HG02642 (cell line): ENCODE data around the gene TLE3.

Experiments
- ATAC-seq: cut with Tn5 transposase; IDR thresholded peaks from one replicate; pipeline ENCODE4 v1.9.1; 2021; ENCODE audit warnings: mild to moderate bottlenecking; ENCODE audit not compliant: unreplicated experiment, poor library complexity

Gene TLE3

DNA sequence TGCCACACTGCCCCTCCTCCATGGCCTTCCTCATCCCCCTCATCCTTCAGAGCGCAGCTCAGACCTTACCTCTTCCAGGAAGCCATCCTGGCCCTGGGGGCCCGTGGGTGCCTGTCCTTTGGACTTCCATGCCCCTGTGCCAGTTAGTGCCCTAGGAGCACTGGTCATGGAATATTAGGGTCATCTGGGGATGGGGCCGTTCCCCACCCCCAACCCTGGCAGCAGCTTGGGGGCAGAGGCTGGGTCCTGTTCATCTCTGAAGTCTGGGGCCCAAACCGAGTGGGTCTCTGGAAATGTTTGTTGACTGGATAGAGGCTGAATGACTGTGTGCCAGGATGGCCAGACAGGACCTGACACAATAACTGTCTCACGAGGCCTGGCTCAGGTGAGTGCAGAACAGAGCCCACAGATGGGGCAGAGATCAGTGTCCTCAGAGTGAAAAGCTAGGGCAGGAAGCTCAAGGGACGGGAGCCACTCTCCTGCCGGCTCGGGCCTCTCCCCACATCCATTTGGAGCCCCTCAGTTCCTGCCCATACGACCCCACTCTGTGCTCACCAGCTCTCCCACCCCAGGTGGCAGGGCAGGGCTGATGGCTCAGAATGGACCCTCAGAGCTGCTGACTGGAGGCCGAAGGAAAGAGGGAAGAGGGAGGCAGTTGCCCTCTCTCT is 62.5 kb downstream of the TLE3 start:
- ATAC-seq: peak; percentile 3

DNA sequence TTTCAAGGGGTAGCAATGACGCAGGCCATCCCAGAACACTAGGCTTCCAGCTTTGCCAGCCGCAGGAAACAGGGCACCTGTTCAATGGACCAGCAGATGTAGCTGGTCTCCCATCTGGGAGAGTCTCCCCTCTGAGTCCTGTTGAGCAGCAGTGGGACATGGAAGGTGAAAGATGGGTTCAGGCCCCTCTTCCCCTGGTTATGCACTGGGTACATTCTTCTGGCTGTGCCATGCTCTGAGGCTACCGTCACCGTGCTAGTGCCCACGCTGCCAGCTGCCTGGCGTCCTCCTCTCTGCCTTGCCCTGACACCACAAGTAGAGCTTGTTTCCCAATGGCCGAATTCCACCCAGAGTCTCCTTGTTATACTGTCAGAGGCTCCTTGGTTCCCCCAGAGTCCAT is 63.1 kb downstream of the TLE3 start:
- ATAC-seq: no peak

DNA sequence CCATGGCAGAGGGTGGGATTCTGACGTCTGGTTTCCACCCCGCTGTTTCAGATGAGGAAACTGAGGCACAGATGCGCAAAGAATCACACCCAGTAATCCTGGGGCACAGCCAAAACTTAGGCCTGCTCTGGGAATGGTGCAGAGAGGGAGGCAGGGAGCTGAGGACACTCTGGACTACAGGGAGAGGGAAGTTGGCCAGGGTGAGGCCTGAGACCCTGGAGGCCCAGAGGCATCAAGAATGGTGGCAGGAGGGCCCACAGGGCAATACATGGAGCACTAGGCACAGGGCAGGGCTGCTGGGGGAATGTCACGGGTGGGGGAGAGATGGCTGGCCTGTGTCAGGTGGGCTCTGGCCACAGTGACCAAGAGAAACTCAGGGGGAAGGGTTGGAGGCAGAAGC is 63.6 kb downstream of the TLE3 start:
- no peak for ATAC-seq

DNA sequence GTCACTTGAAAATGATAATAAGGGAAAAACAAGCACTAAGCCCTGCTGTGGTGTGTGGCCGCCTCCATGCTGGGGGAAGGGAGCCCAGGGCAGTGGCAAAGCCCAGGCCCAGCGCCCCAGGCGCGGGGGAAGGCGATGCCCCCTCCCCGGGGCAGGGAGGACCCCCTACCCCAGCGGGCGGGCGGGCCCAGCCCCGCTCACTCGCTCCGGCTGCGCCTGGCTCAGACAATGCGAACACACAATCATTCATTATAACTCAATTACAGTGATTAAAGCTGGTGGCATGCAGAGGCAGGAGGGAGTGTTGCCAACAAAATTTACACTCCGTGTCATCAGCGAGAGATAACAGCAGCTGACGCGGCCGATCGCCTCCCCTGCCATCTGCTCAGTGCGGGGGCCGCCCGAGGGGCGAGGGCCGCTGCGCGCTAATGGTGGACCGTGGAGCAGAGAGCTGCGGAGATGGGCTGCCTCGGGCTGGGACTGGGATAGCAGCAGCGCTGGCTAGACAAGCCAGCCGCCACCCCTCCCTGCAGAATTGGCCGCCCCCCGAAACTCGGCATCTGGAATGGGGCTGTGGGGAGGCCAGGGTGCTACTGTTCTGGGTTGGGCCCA is 64.1 kb downstream of the TLE3 start:
- no peak for ATAC-seq

DNA sequence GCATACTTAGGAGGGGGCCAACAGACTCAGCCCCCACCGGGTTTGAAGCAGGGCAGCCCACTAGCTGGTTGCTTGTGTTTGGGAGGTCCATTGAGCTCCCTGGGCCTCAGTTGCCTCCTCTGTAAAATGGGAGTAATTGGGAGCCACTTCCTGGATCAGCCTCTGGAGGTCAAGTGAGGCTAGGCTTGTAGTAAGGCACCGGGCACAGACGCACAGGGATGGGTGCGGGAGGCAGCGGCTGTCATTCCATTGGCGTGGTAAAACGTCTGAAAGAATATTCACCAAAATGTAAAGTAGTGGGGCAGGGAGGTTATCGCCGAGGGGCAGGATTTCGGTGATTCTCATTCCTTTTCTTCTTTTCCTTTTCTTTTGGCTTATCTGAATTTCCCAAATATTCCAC is 64.6 kb downstream of the TLE3 start:
- no peak for ATAC-seq

DNA sequence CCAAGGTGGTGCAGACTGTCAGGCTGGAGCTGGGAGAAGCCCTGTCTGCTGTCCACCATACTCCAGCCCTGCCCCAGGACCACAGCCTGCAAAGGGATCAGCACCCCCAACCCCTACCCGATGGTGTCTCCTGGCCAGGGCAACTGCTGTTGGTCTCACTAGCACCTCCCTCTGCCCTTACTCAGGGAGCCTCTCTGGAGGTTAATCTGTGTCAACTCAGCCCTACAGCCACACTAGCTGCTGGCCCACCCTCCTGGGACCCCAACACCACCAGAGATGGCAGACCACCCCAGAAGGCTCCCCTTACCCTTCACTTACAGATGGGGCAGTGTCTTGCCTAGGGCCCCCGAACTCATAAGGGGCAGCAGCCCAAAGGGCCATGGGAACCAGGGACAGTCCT is 65.2 kb downstream of the TLE3 start:
- ATAC-seq: no peak

DNA sequence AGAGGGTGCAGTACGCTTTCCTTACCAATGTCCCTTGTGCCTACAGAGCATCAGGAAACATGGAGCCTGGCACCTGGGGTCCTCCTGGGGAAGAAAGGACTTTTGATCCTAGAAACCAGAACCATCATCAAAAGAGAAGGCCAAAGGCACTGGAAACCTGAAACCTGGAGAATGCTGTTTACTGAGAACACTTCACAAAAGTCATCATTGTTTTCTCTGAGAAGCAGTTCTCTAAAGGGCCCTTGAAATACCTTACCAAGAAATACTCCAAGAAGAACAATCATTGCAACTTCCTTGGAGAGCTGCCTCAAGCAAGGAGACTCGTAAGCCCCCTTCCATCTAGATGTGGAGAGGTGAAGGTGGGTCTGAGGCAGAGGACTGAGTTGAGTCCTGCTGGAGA is 66.0 kb downstream of the TLE3 start:
- no peak for ATAC-seq

DNA sequence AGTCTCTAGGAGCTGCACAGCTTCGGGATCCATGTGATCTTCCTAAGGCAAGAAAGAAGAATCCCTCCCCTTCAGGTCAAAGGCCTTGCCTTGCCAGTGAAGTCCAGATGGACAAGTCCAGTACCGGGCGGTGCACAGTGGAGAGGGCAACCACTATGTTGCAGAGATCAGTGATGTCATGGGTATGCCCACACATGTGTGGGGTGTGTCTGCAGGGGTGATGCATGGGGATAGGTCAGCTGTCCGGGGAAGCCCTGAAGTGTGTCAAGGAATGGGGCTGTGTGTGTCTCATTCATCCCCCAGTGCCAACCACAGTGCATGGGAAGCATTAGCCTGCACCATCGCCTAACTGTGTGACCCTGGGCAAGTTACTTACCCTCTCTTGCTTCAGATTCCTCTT is 66.5 kb downstream of the TLE3 start:
- ATAC-seq: no peak

DNA sequence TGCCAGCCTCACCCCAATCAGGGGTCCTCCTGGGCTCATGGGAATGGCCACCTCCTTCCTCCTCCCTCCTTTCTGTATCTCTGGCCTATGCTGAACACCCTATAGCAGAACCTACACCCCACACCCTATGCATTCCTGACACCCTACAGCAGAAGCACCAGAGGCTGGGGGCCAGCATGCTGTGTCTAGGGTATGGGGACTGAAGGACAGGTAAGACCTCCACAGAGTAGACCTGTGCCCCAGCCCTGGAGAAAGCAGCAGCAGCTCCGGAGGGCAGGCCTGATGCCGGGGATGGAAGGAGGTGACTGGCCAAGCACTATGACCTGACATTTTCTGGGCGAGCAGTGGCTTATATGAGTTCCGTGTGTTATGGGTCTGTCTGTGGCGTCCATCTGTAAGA is 66.9 kb downstream of the TLE3 start:
- no peak for ATAC-seq

DNA sequence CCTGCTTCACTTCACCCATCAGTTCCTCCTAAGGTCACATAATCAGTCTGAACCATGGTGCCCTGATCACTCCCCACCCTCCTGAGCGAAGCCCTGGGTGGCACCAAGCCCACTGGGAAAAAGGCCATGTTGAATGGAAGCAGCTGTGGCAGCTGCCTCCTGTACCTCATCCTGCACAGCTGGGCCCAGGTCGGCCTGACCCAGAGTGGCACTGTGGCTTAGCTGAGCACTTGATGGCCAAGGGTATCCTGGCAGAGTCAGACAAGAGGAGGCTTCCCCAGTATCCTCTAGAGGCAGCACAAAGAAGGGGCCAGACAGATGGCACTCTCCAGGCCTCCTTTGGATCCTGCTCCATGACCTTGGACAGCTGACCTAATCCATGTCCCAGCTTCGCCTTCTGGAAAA is 68.4 kb downstream of the TLE3 start:
- no peak for ATAC-seq

DNA sequence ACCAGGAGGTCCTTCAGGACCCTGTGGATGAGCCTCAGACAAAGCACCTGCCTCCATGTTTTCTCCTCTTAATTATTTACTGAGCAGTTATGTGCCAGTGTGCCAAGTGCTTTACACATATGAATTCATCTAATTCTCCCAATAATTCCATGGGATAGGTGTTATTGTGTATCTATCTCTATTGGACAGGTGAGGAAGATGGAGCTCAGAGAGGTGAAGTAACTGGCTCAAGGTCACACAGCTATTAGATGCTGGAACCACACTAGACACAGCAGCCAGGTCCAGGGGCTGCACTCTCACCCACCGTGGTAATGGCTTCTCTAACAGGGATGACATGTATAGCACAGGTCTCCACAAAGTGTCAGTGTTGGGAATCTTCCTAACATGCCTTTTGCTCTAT is 70.2 kb downstream of the TLE3 start:
- no peak for ATAC-seq

DNA sequence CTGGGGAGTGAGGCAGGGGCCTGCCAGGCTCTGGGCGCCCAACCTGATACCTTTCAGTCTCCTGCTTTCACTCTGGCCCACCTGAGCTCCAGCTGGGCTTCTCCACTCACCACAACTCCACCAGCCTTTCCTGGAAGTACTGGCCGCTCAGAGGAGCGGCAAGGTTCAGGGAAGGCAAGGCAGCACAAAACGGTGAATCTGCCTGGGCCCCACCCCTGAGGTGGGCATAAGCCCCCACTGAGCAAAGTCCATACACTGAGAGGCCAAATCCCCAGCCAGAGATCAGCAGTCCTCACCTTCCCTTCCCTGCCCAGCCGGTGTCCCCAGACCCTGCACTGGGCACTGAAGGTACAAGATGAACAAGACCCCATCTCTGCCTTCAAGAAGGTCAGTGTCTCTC is 70.7 kb downstream of the TLE3 start:
- no peak for ATAC-seq

DNA sequence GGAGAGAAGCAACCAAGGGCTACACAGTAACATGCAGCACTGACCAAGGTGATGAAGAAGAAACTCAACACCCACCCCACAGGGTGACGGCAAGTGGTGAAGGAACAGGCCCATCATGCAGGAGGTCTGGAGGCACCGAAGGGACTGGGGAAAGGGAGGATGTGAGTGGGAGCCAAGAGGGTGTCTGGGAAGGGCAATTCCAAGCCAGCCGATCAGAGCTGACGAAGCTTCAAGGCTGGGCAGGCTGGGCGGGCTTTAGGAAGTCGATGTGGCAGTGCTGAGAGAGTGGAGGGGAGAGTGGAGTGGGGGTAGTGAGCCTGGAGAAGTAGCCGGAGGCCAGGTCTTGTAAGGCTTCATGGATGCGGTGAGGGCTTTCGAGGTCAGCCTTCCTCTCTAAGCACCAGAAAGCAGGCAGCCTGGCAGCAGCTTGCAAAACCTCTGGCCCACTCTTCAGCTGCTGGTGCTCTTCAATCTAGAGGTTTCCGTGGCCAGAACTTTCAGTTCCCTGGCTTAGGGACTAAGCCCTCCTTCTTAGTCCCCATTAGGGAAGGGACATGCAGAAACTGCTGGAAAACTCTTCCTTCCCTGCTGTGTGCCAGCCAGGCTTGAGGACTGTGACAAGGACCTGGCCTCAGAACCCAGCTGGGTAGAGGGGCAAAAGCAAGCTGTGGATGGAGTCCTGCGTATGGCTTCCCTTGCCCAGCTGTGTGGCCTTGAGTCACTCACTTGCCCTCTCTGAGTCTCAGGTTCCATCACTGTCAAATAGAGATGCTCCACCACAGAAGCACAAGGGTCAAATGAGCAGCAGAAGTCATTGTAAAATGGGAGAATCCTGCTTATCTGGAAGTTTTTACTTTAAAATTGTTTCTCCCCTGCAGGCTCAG is 72.1 kb downstream of the TLE3 start:
- no peak for ATAC-seq

DNA sequence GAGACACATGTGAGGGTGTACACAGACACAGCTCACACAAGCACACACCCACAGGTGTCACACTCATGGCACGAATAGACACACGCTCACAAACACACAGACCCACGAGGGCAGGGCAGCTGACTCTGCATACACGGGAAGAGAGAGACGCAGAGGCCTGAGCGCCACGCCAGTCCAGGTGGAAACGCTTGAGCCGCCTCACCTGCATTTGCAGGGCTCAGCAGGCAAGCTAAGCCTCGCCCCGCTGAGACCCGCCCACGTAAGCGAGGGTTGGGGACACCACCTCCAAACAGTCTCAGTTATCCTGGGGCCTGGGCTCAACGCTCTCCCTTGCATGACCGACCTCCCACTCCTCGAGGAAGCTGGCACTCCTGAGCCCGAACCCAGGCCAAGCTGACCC is 73.2 kb downstream of the TLE3 start:
- ATAC-seq: no peak

DNA sequence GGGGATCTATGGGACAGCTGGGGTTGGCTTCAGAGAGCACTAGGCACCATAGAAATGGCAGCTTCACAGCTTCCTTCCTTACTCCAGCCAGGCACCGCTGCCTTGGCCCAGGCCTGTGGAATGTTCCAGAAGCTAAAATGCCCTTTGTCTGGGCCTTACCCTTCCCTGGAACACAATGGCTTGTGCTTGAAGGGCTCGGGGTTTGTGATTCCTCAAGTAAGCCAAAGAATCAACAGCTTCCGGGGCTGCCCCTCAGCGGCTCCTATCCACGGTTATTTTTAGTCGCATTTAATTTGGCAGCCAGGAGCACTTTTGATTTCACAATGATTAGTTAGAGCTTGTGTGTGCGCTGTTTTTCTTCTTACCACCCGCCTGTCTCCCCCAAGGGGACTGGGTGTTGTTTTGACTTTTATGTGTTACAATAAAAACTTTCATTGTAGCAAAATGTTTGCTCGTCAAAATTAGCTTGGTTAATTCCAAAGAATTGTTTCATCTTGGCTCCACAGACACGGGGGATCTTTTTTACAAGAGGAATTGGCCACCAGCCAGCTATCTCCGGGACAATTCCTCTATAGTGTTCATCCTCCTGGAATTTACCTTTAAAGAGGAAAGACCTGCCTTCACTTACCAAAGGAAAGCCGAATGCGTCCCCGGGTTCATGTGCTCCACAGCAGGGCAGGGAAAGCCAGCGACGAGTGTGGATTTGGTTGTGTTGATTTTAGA is 73.8 kb downstream of the TLE3 start:
- ATAC-seq: no peak

DNA sequence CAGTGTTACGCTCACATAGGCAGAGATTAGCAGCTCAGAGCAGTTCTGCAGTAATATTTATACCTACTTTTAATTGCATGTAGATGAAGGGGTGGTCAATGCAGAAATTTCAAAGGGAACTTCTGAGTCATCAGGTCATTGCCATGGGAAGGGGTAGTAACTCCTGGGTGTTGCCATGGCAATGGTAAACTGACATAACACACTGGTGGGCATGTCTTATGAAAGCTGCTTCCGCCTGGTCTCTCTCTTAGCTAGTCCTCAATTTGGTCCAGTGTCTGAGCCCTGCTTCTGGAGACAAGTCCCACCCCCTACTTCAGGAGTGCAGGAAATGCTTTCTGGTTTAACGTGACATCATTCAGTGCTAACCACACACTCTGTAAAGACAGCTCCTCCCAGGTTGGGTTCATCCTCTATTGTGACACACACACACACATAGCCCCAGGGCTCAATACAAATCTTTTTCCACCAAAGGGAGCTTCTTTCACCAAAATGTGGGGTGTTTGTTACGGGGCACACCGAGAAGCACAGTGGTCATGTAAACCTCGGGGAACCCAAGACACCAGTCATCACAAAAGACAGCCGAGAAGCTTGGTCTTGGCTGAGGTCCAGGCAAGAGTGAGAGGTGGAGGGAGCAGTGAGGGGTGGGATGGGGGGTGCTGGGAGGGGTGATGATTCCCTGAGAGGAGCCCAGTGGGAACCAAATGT is 74.5 kb downstream of the TLE3 start:
- ATAC-seq: peak; percentile 70

DNA sequence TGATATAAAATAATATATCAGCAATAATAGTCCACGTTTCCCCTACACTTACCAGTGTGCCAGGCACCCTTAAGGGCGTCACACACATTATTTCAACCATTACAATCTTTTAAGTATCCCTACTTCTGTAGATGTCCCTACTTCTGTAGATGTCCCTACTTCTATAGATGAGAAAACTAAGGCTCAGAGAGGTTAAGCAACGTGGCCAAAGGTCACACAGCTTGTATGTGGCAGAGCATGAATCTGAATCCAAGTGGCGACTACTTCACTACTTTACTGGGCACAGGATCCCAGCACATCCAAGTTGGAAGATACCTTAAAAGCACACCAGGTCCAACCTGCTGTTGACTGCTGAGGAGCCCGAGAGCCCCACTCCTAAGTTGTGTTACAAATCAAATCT is 77.5 kb downstream of the TLE3 start:
- ATAC-seq: no peak

DNA sequence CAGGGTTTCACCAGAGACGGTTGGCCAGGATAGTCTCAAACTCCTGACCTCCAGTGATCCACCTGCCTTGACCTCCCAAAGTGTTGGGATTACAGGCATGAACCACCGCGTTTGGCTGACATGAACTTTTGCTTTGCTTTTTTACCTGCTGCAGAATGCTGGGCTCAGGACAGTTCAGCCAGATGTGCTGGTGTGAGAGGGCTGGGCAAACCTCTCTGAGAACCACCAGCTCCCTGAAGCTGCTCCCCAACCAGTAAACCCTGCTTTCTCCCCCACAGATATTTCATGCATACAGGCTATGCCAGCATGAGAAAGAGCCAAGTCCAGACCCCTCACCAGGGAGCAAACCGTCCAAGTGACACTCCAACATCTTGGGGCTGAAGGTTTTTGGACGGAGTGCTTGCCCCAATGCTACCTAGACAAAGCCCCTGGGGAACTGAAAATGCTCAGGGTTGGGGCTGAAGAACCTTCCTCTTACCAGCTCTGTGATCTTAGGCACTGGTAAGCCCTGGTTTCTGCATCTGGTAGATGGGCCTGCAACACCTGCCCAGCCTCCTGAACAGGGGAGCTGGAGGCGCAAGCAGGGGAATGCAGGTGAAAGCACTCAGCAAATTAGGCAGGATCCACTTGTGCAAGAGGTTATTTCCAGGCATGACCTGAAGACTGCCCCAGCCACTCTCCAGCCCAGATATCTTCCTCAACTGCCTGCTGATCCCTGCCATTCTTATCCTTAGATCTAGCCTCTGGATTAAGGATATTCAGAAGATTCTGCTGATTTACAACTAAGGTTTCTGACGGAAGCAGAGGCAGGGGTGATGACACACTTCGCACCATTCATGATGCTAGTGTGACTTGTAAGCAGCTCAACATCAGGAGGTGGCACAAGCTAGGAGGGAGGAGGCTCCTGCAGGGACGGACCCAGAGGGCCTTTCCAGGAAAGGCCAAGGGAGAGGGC is 78.8 kb downstream of the TLE3 start:
- ATAC-seq: no peak

DNA sequence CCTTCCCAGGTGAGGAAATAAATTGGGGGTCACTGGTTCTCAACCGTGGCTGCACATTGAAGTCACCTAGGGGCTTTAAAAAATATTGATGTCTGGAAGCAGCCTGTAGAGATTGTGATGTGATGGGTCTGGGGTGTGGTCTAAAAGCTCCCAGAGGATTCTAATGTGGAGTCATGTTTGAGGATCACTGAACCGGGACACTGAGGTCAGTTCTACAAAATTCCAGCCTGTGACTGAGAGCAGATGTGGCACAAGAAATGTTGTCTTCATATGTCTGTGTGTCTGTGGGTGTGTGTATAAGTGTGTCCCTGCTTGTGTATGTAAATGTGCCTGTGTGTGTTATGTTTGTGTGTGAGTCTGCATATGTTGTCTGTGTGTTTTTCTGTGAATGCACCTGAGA is 79.9 kb downstream of the TLE3 start:
- ATAC-seq: no peak
